Uterus (tissue), 2 donors: ENCODE results near the gene GAA.

Source experiments
- CTCF ChIP-seq, 4 experiments: fragments of 200-600 bp in 2 of 4; fragments of 450-650 bp in 2 of 4; sonication (generic) in 2 of 4; IDR thresholded peaks; one replicate each; pipeline ENCODE4 v1.5.1; 2016 to 2019; ENCODE audit warnings: antibody characterized with exemption in 4 of 4, mild to moderate bottlenecking in 2 of 4, moderate library complexity in 1 of 4
- POLR2A ChIP-seq, 2 donors: fragments of 450-650 bp; IDR thresholded peaks; one replicate each; pipeline ENCODE4 v1.6.1; 2016; ENCODE audit warnings: antibody characterized with exemption in 2 of 2, mild to moderate bottlenecking in 1 of 2, moderate library complexity in 1 of 2

GRCh38 chr17:80109713-80110446 is 8.5 kb downstream of the GAA start:
- TF ChIP-seq CTCF (IDR thresholded peaks at IDR 0.05) = no peak
- no peak for TF ChIP-seq POLR2A (IDR thresholded peaks at IDR 0.05)
